Activated T-cell treated with anti-CD3 and anti-CD28 coated beads, Interleukin-2, amount 50 U/mL, for 48 hours (primary cell): Measurements from ENCODE around the gene RNF14.

Source experiments
- DNase-seq, 2 experiments: peaks; one replicate each; pipeline ENCODE4 v3.0.0-alpha.2; 2020

RNF14 gene

GRCh38 chr5:141949511-141949910, 19.4 kb upstream of the RNF14 start:
- no peak for DNase-seq

- no peak for DNase-seq
These were observed 18.5 kb upstream of the RNF14 start for GRCh38 chr5:141950207-141951005.

GRCh38 chr5:141951332-141951781, 17.5 kb upstream of the RNF14 start:
- DNase-seq, result peak; percentile 53 to 61

GRCh38 chr5:141952020-141952419, 16.9 kb upstream of the RNF14 start:
- DNase-seq, result no peak

GRCh38 chr5:141954194-141954593, 14.7 kb upstream of the RNF14 start:
- DNase-seq, result no peak

- DNase-seq, result no peak
These were observed 11.4 kb upstream of the RNF14 start for GRCh38 chr5:141957367-141957996.

GRCh38 chr5:141958113-141958512, 10.8 kb upstream of the RNF14 start, which contains the start of gene PCDH12:
TSS of gene PCDH12 (minus strand) at chr5:141958202. CDS start at chr5:141957851, 351 bp downstream.
- peak in 1 of 2 experiments; percentile 45 for DNase-seq

GRCh38 chr5:141958546-141959172, 10.2 kb upstream of the RNF14 start:
- DNase-seq, result peak in 1 of 2 experiments; percentile 38

GRCh38 chr5:141960018-141960417, 8.9 kb upstream of the RNF14 start:
- peak; percentile 46 to 60 for DNase-seq

GRCh38 chr5:141960449-141961323, 8.2 kb upstream of the RNF14 start:
- DNase-seq, result peak; percentile 94 to 96

GRCh38 chr5:141961466-141961865, 7.4 kb upstream of the RNF14 start:
- DNase-seq, result no peak

- no peak for DNase-seq
These were observed 5.2 kb upstream of the RNF14 start for GRCh38 chr5:141963701-141964100.

- DNase-seq, result no peak
These were observed 3.8 kb upstream of the RNF14 start for GRCh38 chr5:141965071-141965470.

- no peak for DNase-seq
These were observed 2.5 kb upstream of the RNF14 start for GRCh38 chr5:141966275-141966962.

- no peak for DNase-seq
These were observed 2.0 kb upstream of the RNF14 start for GRCh38 chr5:141966963-141967333.

GRCh38 chr5:141969783-141970771, 1.2 kb downstream of the RNF14 start:
- DNase-seq, result no peak

GRCh38 chr5:141973871-141974595, 5.1 kb downstream of the RNF14 start:
- DNase-seq, result no peak

- DNase-seq, result no peak
These were observed 7.3 kb downstream of the RNF14 start for GRCh38 chr5:141976176-141976575.

GRCh38 chr5:141978389-141978788, 9.5 kb downstream of the RNF14 start:
- no peak for DNase-seq

GRCh38 chr5:141982626-141983025, 13.7 kb downstream of the RNF14 start:
- no peak for DNase-seq
